Aorta (tissue), 5 donors: Measurements from ENCODE around the gene DQX1. TPM values are rescaled to one million over a fixed set of nuclear protein-coding genes. Genes with fewer than 3 reads are reported as not detected.

Source experiments
- ATAC-seq: fragments of 200-7000 bp; cut with Tn5 transposase; one replicate; pipeline ENCODE4 v1.9.1; 2022; ENCODE audit warnings: moderate library complexity; ENCODE audit not compliant: low FRiP score
- DNase-seq, 2 donors: peaks; one replicate each; pipeline ENCODE4 v3.0.0-alpha.2; 2020
- H3K27ac ChIP-seq, 2 donors: one replicate each; pipeline ENCODE4 v1.5.1; 2013; ENCODE audit warnings: low read length in 2 of 2, mild to moderate bottlenecking in 2 of 2, moderate library complexity in 2 of 2, control low read depth in 1 of 2, inconsistent platforms in 1 of 2, low read depth in 1 of 2
- H3K27me3 ChIP-seq, 2 donors: one replicate each; pipeline ENCODE4 v1.6.1; 2013; ENCODE audit warnings: control low read depth in 1 of 2, low read length in 1 of 2, mild to moderate bottlenecking in 1 of 2, moderate library complexity in 1 of 2; ENCODE audit not compliant: insufficient read depth in 2 of 2, control insufficient read depth in 1 of 2
- H3K36me3 ChIP-seq, 2 donors: one replicate each; pipeline ENCODE4 v1.6.1; 2013; ENCODE audit warnings: control low read depth in 1 of 2, low read length in 1 of 2, mild to moderate bottlenecking in 1 of 2; ENCODE audit not compliant: insufficient read depth in 2 of 2, control insufficient read depth in 1 of 2
- H3K4me1 ChIP-seq, 2 donors: one replicate each; pipeline ENCODE4 v1.6.1; 2013; ENCODE audit warnings: low read length in 2 of 2, control low read depth in 1 of 2, mild to moderate bottlenecking in 1 of 2, moderate library complexity in 1 of 2; ENCODE audit not compliant: insufficient read depth in 2 of 2, control insufficient read depth in 1 of 2
- H3K4me3 ChIP-seq, 2 donors: one replicate each; pipeline ENCODE4 v1.5.1; 2013; ENCODE audit warnings: low read length in 2 of 2, control low read depth in 1 of 2, mild to moderate bottlenecking in 1 of 2
- H3K9me3 ChIP-seq: one replicate; pipeline ENCODE4 v1.6.1; 2013; ENCODE audit warnings: mild to moderate bottlenecking, low read length; ENCODE audit not compliant: control insufficient read depth
- whole genome bisulfite sequencing, 2 donors: extraction: QIAGEN DNeasy Blood & Tissue Kit; methylation state at CpG; one replicate each; pipeline ENCODE4 v1.1.7; 2013; 5-methylcytosine and 5-hydroxymethylcytosine counted together
- intact Hi-C, 2 donors: fragments of 100-400 bp; cut with DNase I; formaldehyde crosslinking; loops; one replicate each; pipeline versions ENCODE4 v1.14.2 to v1.15.0; 2022
- polyA plus RNA-seq, 2 donors: library from polyadenylated mRNA; stranded (reverse); fragments of 200-250 nt; gene quantifications; one replicate each; pipeline ENCODE4 v1.2.3, GENCODE V29; 2013
- total RNA-seq, 2 donors: library from RNA; stranded (reverse); fragmentation: NEBNext Ultra II Directional; extraction: Animal tissue kit (Norgen Biotek cat#: 25700); gene quantifications; one replicate each; pipeline ENCODE4 v1.2.1, GENCODE V29; 2021
- donor health status: healthy with polysubstance abuse.
- donor health status: Bipolar disorder and iron deficiency.
- donor health status: DM: no; HTN: no; CAD: no.
- donor health status: DM: no; HTN: no; CAD: no.
- donor health status: DM: yes; HTN: yes; CAD: no.

DQX1 gene
- total and polyA plus RNA-seq, 4 donors = 0.24 to 4.1 TPM; not detected in 2

- ATAC-seq = no peak
- H3K27me3 ChIP-seq = no peaks in the 10 kb centered on the region
Measured at GRCh38 chr2:74511104-74511989, 14.7 kb downstream of the DQX1 start.

GRCh38 chr2:74510272-74510671 lies 15.8 kb downstream of the DQX1 start:
- H3K4me3 ChIP-seq = no peak overlapping the region
- WGBS, 2 donors = 74 to 78% methylated on average over 4 of the region's 4 CpGs
- ATAC-seq (no peak), DNase-seq (no peak)
- no peak overlapping the region for H3K27ac ChIP-seq
- H3K9me3 ChIP-seq = no peaks in the 10 kb centered on the region
- intact Hi-C loops = no loop called here
- no peaks in the 10 kb centered on the region for H3K4me1 ChIP-seq
- no peaks in the 10 kb centered on the region for H3K27me3 ChIP-seq
- H3K36me3 ChIP-seq = peaks cover 0 to 1% of the 10 kb centered on the region in 2 donors

More at GRCh38 chr2:74511104-74511989, 14.7 kb downstream of the DQX1 start:
- no peak for DNase-seq
- Histone ChIP-seq H3K4me1 (no peaks in the 10 kb centered on the region), H3K4me3 (no peak overlapping the region), H3K9me3 (no peaks in the 10 kb centered on the region), H3K27ac (no peak overlapping the region), H3K36me3 (no peaks in the 10 kb centered on the region)
- 28 to 37% methylated on average over 11 of the region's 11 CpGs for WGBS, 2 donors
- intact Hi-C loops = no loop called here

GRCh38 chr2:74507926-74508520 lies 18.0 kb downstream of the DQX1 start:
- DNase-seq = no peak

GRCh38 chr2:74507145-74507925 lies 18.7 kb downstream of the DQX1 start, which contains the start of gene PCGF1:
Gene PCGF1 (minus strand): TSS chr2:74507695. CDS start chr2:74507668, 27 bp downstream.
- Histone ChIP-seq H3K9me3 (no peaks in the 10 kb centered on the region), H3K27ac (peak within 1 kb of the TSS in 1 of 2 donors; percentile 79), H3K4me1 (no peaks in the 10 kb centered on the region), H3K27me3 (no peaks in the 10 kb centered on the region), H3K36me3 (peaks cover 0 to 1% of the 10 kb centered on the region in 2 donors), H3K4me3 (peak within 1 kb of the TSS; percentile 16 to 51)
- intact Hi-C loops = loop anchor here in 1 of 2 donors (2.0 kb wide), 1 partner anchor 21 kb away; the partner anchor contains the start of genes AUP1 and HTRA2
- WGBS, 2 donors = 1% methylated on average over 56 of the region's 56 CpGs
- DNase-seq (peak; percentile 99 to 100), ATAC-seq (peak; percentile 96)

More at GRCh38 chr2:74507926-74508520, 18.0 kb downstream of the DQX1 start:
- 17 to 18% methylated on average over 38 of the region's 38 CpGs for WGBS, 2 donors
- no peaks in the 10 kb centered on the region for H3K4me1 ChIP-seq
- intact Hi-C loops = loop anchor here in 1 of 2 donors (2.0 kb wide), 1 partner anchor 21 kb away; the partner anchor contains the start of genes AUP1 and HTRA2
- no peak for ATAC-seq
- H3K4me3 ChIP-seq = peak overlapping the region; percentile 15 to 51
- peak overlapping the region in 1 of 2 donors; percentile 23 for H3K27ac ChIP-seq
- peaks cover 0 to 1% of the 10 kb centered on the region in 2 donors for H3K36me3 ChIP-seq
- no peaks in the 10 kb centered on the region for H3K27me3 ChIP-seq
- H3K9me3 ChIP-seq = no peaks in the 10 kb centered on the region

GRCh38 chr2:74505448-74506246 lies 20.4 kb downstream of the DQX1 start:
- WGBS, 2 donors = 96% methylated on average over 14 of the region's 14 CpGs

GRCh38 chr2:74504591-74504990 lies 21.4 kb downstream of the DQX1 start:
- DNase-seq (no peak), ATAC-seq (no peak)
- Histone ChIP-seq H3K36me3 (peaks cover 0 to 1% of the 10 kb centered on the region in 2 donors), H3K4me3 (no peak overlapping the region), H3K27me3 (no peaks in the 10 kb centered on the region), H3K4me1 (no peaks in the 10 kb centered on the region), H3K27ac (no peak overlapping the region), H3K9me3 (no peaks in the 10 kb centered on the region)
- intact Hi-C loops = no loop called here
- 93 to 96% methylated on average over 3 of the region's 3 CpGs for WGBS, 2 donors

More at GRCh38 chr2:74505448-74506246, 20.4 kb downstream of the DQX1 start:
- Histone ChIP-seq H3K27me3 (no peaks in the 10 kb centered on the region), H3K9me3 (no peaks in the 10 kb centered on the region), H3K27ac (no peak overlapping the region), H3K36me3 (peaks cover 0 to 1% of the 10 kb centered on the region in 2 donors), H3K4me1 (no peaks in the 10 kb centered on the region), H3K4me3 (no peak overlapping the region)
- ATAC-seq = no peak
- intact Hi-C loops = loop anchor here in 1 of 2 donors (2.0 kb wide), 1 partner anchor 23 kb away; the partner anchor contains the start of genes AUP1 and HTRA2
- DNase-seq = no peak

GRCh38 chr2:74503506-74504475 lies 22.2 kb downstream of the DQX1 start:
- Histone ChIP-seq H3K27ac (no peak overlapping the region), H3K4me1 (no peaks in the 10 kb centered on the region), H3K27me3 (no peaks in the 10 kb centered on the region), H3K9me3 (no peaks in the 10 kb centered on the region), H3K36me3 (peaks cover 0 to 1% of the 10 kb centered on the region in 2 donors), H3K4me3 (no peak overlapping the region)
- ATAC-seq (no peak), DNase-seq (no peak)
- intact Hi-C loops = no loop called here
- 72% methylated on average over 45 of the region's 45 CpGs for WGBS, 2 donors
